Activated CD8-positive, alpha-beta memory T cell treated with anti-CD3 and anti-CD28 coated beads for 24 hours (primary cell): ENCODE measurements around the gene KCND3.

Source experiments
- DNase-seq: peaks from one replicate; pipeline ENCODE4 v3.0.0-alpha.2; 2020

KCND3 gene

DNA sequence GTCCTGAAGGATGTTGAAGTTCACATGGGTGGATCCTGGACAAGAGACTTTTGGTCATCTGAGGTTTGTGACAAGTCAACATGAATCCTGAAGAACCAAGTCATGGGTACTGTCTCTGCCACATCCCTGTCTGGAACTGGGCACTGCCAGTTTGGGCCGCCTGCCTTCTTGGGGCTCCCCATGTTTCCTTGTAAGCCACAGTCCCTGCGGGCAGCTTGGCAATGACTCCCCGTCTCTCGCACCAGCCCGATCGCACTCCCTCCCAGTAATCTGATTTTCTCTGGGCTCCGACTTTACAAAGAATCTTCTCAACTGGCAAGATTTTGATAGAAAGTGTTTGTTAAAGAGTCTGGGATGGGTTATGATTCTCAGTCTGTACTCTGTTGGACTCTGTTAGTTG, 153.4 kb downstream of the KCND3 start:
- no peak for DNase-seq

DNA sequence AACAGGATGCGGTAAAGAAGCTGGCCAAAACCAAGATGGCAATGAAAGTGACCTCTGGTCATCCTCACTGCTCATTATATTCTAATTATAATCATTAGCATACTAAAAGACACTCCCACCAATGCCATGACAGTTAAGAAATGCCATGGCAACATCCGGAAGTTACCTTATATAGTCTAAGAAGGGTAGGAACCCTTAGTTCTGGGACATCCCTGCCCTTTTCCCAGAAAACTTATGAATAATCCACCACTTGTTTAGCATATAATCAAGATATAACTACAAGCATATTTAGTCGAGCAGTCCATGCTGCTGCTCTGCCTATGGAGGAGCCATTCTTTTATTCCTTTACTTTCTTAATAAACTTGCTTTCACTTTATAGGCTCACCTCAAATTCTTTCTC, 154.0 kb downstream of the KCND3 start:
- no peak for DNase-seq

DNA sequence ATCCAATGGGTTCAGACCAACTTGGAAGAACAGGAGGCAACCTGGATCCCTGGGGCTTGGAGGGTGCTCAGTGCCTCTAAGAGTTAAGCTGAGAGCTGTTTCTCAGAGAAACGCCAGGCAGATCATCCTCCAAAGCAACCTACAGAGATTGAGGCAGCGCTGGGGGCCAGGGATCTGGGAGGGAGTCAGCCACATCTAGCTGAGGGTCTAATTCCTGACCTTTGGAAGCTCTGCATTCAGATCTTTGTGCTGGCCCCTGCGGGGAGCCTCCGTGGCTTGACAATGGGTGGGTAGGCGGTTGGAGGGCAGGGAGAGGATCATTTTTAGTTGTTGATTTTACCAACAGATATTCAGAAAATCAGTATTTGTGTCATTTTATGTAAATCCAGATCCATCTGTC, 154.5 kb downstream of the KCND3 start:
- no peak for DNase-seq

DNA sequence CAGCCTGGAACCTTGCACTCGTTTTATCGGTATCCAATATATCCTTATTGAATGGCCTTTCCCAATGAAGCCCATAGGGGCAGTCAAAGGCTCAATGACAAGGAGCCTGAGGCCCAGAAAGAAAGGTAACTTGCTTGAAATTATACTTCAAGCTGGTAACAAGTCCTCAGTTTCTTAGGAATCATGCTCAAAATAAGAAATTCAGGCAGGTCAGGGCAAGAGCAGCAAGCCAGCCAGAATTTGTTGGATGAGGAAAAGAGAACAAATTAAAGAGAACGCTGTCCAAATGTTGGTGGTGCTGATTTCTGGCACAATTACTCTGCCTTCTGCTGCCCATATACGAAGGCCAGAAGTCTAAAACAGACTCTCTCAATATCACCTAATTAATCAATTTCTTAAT, 156.1 kb downstream of the KCND3 start:
- no peak for DNase-seq

DNA sequence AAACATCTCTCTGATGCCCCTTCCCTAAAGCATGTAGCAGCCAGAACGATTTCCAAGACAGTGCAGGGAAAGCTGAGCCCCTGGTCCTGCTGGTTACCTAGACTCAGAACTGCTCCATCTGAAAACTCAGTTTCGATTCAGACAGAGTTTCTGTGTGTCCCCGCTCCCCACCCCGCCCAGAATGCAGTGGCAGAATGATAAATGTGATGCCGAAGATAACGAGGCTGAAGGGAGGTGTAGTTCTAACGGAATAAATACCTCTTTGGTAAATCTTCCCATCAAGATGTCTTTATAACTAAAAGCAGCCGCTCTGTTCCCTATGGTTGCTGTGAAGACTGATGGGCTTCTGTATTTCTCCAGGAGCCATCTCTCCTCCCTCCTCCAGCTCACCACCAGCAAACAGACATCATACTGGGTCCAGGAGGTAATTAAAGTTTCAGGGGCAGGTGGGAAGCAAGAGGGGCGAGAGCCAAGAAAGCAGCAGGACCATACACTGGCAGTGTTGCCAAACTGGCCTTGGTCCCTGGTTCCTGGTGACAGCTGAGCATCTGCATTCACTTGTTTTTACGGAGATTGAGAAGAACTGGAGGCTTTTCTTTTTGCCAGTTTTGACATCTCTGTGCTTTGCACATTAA, 156.8 kb downstream of the KCND3 start:
- DNase-seq: no peak

DNA sequence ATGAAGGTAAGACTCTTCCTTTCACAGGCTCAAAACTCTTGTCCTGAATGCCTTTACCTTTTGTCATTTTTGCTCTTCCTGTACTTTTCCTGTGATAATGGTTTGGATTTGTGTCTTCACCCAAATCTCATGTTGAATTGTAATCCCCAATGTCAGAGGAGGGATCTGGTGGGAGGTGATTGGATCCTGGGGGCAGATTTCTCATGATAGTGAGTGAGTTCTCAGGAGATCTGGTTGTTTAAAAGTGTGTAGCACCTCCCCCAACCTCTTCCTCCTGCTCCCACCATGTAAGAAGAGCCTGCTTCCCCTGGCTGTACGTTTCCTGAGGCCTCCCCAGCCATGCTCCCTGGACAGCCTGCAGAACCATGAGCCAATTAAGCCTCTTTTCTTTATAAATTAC, 158.3 kb downstream of the KCND3 start:
- DNase-seq: no peak

DNA sequence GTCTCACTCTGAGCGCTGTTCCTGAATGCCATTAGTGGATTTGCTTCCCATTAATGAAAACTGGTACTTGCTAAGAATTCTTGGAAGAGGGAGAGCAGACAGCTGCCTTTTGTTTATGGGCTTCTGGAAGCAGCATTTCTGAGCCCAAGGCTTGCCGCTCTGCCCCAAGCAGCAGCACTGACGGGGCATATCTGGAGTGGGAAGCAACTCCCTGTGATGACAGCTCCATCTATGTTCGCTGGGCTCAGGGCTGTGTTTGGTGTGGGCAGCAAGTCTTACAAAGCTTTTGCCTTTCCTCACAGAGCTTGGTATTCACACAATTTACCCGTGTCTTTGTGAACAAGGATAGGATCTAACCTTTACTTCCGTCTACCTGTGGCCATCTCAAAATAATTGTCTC, 161.5 kb downstream of the KCND3 start:
- DNase-seq: no peak

DNA sequence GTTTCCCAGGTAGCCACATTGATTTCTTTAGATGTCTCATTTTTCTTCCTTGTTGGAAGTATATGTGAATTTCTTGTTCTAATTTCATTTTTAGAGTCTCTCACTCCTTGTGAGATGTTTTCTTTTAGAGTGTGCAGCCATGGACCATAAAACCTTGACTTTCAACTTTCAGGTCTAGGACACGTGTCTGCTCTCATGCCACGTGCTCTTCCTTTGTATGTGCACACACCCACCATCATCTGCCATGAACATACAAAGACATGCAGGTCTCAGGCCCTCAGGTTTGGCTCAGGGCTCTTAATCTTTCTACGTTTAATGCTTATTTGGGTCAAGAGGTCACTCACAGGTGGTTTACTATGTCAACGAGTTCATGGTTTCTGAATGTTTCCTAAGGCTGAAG, 163.2 kb downstream of the KCND3 start:
- no peak for DNase-seq

DNA sequence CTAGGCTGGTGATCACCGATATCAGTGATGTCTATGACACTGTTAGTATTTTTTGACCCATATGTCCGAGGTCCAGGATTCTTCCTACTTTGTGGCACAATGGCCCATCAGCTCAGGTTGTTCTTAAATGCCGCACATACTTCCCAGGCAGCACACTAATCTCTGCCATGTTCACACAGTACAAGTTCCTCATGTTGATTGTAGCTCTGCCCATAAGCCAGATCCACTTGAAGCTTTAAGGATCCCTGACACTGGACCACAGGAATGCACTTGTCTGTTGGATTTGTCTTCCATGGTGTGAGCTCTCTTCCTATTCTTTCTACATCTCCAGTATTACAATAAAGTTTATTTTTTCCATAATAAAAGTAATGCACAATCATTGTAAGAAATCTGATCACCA, 164.3 kb downstream of the KCND3 start:
- no peak for DNase-seq

DNA sequence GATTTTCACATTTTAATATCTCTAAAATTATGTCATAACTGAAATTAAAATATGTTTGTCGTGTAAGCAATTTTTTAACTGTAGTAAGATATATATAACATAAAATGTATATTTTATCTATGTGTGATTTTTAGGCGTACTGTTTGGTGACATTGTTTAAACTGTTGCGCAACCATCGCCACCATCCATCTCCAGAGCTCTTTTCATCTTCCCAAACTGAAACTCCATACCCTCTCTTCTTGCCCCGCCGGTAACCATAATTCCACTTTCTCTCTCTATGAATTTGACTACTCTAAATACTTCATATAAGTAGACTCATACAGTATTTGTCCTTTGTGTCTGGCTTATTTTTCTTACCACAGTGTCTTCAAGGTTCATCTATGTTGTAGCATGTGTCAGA, 167.3 kb downstream of the KCND3 start:
- no peak for DNase-seq

DNA sequence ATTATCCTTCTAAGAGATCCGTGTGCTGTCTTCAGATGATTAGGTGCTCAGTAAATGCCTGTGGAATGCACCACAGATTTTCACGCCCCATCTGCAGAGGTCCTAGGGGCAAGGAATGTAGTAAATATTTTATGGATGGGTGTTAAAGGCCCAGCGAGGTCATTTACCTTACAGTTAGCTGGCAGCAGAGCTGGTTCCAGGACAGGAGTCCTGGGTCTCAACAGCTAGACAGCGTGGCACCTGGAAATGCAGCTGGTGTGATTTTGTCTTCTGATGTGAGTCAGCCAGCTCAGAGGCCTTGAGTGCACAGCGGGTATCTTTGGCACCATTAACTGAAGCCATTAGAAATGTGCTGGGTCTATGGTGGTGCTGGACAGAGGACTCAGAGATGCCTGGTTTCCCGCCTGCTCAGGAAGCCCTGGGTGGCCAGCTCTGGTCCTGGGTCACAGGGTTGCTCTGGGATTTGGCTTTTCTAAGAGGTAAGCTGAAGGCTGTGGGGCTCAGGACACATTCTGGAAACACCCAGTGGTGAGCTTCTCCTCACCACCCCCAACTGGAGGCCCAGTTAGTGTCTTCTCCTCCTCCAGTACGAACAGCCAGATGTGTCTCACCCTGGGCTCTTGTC, 168.2 kb downstream of the KCND3 start:
- no peak for DNase-seq

DNA sequence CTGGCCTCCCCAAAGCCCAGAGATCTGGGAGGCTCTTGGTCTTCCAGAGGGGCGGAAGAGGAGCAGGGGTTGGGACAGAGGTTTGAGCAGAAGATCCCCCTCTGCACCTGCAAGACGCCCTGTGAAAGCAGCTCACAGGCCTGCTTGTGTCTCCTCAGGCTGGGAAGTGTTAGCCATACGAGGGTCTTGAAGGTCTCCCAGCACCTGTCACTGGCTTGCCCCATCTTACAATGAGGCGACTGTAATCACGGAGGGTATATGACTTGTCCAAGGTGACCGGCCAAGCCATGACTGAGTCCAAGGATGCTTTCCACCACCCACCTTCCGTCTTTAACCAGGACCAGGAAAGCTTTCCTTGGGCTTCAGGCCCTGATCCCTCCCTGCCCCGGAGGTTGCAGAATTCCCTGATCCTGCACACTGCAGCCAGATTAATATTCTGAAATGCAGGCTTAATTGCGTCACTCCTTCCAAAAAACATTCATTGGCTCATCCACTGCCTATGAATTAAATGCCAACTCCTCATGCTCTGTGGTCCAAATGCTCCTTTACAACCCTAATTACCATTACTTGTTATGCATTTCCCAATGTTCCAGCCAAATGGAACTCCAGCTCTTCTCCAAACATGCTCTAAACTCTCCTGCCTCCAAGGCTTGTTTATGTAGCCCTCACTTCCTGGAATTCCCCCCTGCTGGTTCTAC, 169.8 kb downstream of the KCND3 start:
- DNase-seq: no peak

DNA sequence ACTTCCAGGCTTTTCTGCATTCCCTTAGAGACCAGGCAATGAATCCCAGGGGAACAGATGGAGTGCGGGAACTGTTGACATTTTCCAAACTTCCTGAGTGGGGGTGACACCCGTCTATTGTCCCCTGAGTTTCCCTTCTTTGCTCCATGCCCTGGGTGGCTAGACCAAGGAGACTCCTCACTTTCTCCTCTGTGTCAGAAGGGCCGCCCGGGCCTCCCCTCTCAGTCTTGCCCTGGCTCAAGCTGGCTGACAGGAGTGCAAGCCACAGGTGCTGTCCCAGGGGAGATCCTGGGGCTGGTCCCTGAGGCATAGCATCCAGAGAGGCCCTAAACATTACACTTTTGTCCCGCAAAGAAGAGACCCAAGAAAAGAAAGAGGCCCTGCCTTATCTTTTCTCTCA, 170.9 kb downstream of the KCND3 start:
- no peak for DNase-seq

DNA sequence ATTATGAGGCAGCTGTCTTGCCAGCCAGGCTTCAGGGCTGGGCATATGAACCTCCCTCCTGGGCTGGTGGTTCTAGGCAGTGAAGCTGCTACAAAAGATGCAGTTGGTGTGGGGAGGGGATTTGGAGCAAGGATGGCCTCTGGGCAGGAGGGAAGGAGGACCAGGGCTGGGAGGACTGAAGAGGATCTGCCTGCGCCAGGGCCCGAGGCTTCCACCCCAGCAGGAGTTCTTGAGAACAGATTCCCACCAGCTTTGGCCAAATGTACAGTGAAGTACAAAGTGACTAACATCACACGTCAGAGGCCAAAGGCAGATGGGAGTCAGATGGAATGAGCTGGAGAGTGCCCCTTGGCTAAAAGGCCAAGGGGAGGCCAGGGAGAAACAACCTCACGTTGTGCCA, 171.4 kb downstream of the KCND3 start:
- DNase-seq: no peak

DNA sequence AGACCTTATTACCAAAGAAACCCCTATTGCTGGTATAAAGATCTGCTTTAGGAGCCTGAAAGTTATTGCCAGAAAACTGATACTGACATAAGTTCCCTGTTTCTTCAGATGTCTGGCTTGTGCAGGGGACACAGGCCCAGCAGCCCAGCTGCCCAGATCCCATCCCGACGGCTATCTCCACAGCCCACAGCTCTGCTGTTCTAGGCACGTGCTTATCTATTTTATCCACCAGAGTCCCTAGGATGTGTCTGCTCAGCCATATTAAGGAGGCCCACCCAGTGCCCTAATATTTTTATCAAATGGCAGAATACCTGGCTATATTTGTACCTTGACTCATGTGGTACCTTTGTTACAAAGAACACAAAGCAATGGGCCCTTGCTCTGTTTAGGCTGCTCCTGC, 174.8 kb downstream of the KCND3 start:
- DNase-seq: no peak

DNA sequence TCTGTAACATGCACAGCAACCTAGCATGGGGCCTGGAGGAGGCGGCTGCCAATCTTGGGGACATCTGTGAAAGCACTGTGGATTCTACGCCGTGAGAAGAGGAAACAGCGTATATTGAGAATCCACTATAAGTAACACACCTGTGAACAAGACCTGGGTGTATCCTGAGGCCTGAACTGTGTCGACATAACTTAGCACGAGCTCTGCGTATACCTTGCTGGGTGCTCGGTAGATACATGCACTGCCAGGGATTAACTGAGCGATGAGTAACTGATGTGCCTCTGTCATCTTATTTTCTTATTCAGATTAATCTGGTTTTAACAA, 175.2 kb downstream of the KCND3 start:
- no peak for DNase-seq

DNA sequence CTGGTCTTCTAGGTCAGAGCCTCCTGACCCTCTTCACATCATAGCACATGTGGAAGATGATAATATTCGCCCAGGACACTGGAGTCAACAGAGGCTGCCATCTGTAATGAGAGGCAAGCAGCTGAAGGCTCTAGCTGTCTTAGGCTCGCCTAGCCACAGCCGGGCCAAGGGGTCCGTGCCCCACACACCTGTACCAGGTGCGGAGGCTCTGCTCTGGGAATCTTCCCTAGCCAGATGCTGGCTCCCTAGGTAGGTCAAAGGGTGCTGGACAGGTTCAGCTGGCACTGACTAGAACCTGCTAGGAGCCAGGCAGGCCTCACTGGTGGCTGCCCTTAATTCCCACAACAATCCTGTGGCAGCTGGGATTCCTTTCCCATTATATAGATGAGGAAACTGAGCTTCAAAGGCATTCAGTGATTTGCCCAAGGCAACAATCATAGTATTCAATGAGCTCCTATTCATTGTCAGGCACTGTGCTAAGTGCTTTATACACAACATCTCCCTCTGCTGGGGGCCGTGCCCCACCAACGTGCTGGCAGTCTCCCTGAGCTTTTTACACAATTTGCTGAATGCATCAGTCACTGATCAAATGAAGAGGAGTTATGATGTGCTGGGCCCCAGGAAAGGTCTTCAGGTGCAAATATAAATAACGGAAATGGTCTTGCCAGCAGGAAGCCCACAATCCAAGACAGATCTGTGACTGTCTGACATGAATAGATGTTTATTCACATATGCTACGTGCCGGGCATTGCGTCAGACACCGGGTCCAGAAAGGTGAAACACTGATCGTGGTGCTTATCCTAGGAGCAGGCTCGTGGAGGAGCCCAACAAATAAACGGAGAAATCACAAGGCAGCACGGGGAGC, 175.8 kb downstream of the KCND3 start:
- no peak for DNase-seq

DNA sequence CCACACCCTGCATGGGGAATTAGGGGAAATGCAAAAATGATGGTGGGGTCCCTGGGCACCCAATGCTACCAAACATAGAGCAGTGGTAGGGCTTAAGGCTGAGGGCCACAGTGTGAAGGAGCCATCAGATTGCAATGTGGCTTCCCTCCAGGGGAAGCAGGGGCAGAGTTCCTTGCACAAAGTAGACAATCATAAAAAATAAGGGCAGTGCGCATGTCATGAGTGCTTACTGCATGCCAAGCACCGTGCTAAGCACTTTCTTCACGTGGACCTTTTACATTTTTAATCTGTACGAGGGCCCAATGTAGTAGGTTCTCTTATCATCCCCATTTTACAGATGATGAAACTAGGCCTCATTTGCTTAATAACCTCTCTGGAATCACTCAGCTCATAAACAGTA, 177.2 kb downstream of the KCND3 start:
- DNase-seq: no peak

DNA sequence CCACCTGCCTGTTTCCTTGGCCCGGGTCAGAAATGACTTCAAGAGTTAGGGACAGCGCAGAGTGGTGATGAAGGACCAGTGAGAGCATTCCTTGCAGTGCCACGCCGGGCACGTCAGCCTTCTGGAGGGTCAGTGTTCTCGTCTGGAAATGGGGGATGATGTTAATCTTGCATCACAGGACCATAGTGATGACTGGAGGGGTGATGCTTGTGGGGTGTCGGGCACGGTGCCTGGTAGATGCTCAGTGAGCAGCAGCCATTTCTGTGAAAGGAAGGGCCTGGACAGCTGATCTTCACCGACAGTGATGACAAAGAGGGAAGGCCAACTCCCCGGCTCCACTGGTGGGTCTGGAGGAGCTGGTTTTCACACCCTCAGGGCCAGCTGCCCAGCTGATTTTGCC, 177.6 kb downstream of the KCND3 start:
- DNase-seq: no peak

DNA sequence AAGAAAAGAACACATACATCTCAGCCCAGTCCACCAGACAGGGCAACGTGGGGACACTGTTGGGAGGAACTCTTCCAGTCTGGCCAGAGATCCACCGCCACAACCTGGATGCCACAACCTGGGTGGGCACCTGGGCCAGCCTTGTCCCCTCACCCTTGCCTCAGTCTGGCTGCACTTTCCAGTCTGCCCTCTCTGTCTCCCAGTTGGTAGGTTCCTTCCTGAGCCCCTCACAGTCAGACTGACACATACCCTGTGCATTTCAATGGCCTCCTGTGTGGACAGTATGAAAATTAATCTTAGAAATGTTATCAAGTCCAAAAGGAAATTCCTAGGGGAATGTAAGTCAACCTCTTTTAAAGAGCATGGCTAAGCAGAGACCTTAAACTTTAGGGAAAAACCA, 184.2 kb downstream of the KCND3 start:
- DNase-seq: no peak

DNA sequence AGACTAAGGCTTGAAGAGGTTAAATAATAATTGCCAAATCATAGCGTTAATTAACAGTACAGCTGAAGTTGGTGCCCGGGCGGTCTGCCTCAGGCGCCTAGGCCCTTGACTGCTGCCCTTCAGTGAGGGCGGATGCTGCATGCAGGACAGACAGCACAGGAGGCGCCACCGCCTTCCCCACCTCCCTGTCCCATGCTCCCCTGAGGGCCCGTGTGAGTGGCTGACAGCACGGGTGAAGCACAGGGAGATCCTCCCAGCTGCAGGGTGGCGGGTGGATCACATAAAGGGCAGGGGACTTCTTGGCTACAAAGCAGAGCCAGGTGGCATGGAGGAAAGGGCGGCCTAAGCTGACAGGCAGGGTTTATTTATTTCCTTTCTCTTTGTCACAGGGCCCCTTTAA, 184.7 kb downstream of the KCND3 start:
- DNase-seq: no peak

DNA sequence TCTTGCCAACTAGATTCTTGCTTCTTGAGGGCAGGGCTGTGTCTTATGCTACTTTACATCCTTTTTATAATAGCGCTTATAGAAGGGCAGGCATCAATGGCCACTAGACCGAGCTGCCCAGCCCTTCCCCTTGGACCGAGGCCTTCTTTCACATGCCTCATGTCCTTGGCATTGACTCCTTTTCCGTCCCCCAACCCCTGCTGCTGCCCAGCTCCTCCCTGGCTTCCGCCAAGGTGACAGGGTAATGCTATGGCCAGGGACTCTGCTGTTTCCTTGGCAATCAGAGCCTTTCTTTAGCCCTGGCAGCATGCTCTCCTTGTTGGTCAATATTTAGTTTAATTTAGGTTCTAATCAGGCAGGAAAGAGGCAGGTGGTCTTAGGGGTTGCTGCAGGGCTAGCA, 185.5 kb downstream of the KCND3 start:
- no peak for DNase-seq

DNA sequence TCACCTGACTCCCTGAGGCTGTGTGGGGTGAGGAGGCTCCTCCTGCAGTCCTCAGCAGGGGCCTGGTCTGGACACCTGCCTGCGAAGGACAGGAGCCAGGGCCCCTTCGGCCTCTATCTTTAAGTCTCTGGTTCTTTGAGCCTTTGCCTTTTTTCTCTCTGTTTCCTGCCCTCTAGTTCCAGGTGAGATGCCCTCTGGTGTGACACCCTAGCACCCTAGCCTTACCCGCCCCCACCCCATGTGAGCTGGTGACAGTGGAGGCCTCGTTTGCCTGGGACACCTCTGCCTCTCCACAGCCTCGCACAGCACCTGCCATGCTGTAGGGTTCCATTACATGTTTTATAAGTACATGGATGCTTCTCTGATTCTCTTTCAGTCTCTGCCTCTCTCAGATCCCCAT, 186.5 kb downstream of the KCND3 start:
- DNase-seq: no peak

DNA sequence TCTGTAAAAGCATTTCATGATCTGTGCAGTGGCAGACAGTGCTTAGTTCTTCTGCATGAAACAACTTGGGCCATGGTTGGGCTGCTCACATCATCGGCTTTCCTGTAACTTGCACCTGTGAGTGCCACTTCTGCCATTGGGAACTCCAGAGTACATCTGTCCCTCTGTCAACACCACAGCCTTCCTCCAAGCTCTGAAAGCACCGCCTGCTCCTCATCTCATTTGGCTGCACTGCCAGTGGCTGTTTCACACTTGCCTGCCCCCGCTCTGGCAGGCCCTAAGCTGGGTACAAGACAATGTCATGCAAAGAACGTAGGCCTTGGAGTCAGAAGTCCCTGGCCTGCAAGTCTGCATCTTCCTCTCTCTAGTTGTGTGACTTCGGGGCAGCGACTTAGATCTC, 187.4 kb downstream of the KCND3 start:
- no peak for DNase-seq
